Prostate gland (tissue), 2 donors: ENCODE data around the gene ITGAL.
"Not testable (repeated sequence)": the region's sequence is repeated elsewhere in the genome, so short reads cannot be mapped to it uniquely, and the experiment has no call there.

Source experiments
- CTCF ChIP-seq, 4 experiments: fragments of 200-600 bp in 2 of 4; fragments of 450-650 bp in 2 of 4; sonication (generic) in 2 of 4; IDR thresholded peaks; 1 replicate in 3 of 4; 2 replicates in 1 of 4; pipeline ENCODE4 v1.5.1; 2016 to 2019; ENCODE audit warnings: antibody characterized with exemption in 4 of 4, mild to moderate bottlenecking in 2 of 4, moderate library complexity in 2 of 4
- POLR2A ChIP-seq: fragments of 450-650 bp; IDR thresholded peaks from one replicate; pipeline ENCODE4 v1.6.1; 2016; ENCODE audit warnings: antibody characterized with exemption, mild to moderate bottlenecking

- not testable (repeated sequence) for TF ChIP-seq CTCF (IDR thresholded peaks at IDR 0.05); POLR2A
Observed at GRCh38 chr16:30536391-30537024, 64.0 kb downstream of the ITGAL start.
